Peyer's patch (tissue), 4 donors: Measurements from ENCODE around the gene ATP11C.

Experiments used
- POLR2A ChIP-seq, 2 donors: fragments of 450-650 bp; IDR thresholded peaks; one replicate each; pipeline ENCODE4 v1.5.1; 2017; ENCODE audit warnings: antibody characterized with exemption in 2 of 2, mild to moderate bottlenecking in 2 of 2, moderate library complexity in 2 of 2
- TF ChIP-seq, protein P1 (sequence below), 6 experiments: fragments of 450-650 bp in 4 of 6; fragments of 200-600 bp in 2 of 6; sonication (generic) in 1 of 6; IDR thresholded peaks; one replicate each; pipeline ENCODE4 v1.5.1; 2017 to 2019; ENCODE audit warnings: antibody characterized with exemption in 6 of 6, mild to moderate bottlenecking in 3 of 6, moderate library complexity in 1 of 6

- TF ChIP-seq, protein P1, sequence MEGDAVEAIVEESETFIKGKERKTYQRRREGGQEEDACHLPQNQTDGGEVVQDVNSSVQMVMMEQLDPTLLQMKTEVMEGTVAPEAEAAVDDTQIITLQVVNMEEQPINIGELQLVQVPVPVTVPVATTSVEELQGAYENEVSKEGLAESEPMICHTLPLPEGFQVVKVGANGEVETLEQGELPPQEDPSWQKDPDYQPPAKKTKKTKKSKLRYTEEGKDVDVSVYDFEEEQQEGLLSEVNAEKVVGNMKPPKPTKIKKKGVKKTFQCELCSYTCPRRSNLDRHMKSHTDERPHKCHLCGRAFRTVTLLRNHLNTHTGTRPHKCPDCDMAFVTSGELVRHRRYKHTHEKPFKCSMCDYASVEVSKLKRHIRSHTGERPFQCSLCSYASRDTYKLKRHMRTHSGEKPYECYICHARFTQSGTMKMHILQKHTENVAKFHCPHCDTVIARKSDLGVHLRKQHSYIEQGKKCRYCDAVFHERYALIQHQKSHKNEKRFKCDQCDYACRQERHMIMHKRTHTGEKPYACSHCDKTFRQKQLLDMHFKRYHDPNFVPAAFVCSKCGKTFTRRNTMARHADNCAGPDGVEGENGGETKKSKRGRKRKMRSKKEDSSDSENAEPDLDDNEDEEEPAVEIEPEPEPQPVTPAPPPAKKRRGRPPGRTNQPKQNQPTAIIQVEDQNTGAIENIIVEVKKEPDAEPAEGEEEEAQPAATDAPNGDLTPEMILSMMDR (IDR thresholded peaks at IDR 0.05), result no peak
- TF ChIP-seq POLR2A (IDR thresholded peaks at IDR 0.05), result no peak
These were observed 208.2 kb downstream of the ATP11C start for GRCh38 chrX:139724626-139725025.
